HG02588 (cell line): Measurements from ENCODE around the gene EIF4E1B.

Experiments
- ATAC-seq: cut with Tn5 transposase; IDR thresholded peaks from one replicate; pipeline ENCODE4 v1.9.1; 2021; ENCODE audit warnings: mild to moderate bottlenecking, moderate library complexity; ENCODE audit not compliant: unreplicated experiment

Gene EIF4E1B

GRCh38 chr5:176679365-176680225 is 49.1 kb downstream of the EIF4E1B start:
- ATAC-seq, result no peak

GRCh38 chr5:176680226-176680563 is 49.7 kb downstream of the EIF4E1B start:
- ATAC-seq, result no peak

- ATAC-seq, result no peak
Observed at GRCh38 chr5:176682016-176682531, 51.6 kb downstream of the EIF4E1B start.

GRCh38 chr5:176685010-176685409 is 54.5 kb downstream of the EIF4E1B start:
- ATAC-seq, result no peak

GRCh38 chr5:176687247-176687646 is 56.8 kb downstream of the EIF4E1B start:
- ATAC-seq, result no peak

DNA sequence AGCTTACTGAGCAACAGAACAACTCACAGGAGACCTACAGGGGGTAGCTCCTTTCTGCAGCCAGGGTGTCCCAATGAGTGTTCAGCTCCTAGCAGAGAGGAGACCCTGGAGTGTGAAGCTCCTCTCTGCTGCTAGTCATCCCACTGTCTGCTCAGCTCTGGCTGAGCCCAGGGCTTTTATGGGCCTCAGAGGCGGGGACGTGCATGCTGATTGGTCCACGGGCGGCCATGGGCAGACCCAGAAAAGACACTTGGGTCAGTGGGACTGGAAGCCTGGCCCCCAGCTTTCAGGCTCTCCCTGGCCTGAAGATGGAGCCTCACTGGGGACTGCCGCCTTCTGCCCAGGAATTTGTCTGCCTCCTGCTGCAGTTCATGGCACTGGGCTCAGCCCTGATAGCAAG is 57.4 kb downstream of the EIF4E1B start:
- ATAC-seq, result no peak

GRCh38 chr5:176690911-176691310 is 60.4 kb downstream of the EIF4E1B start:
- ATAC-seq, result no peak

GRCh38 chr5:176691524-176691923 is 61.0 kb downstream of the EIF4E1B start:
- ATAC-seq, result no peak

DNA sequence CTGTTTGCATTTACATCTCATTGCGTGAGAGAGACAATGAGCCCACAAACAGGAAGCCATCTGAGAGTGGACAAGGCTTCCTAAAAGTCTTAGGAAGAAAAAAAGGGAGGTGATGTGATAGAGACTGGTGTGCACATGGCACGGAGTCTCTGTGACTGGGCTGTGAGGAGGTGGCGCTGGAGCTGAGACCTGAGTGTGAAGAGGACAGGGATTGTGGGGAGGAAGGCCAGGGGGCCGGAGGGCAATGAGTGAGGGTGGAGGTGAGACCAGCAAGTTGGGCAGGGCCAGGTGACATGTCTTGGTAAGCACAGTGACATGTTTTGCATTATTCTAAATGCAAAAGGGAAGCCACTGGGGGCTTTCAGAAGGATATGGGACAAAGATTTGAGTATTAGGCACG is 61.9 kb downstream of the EIF4E1B start:
- no peak for ATAC-seq

DNA sequence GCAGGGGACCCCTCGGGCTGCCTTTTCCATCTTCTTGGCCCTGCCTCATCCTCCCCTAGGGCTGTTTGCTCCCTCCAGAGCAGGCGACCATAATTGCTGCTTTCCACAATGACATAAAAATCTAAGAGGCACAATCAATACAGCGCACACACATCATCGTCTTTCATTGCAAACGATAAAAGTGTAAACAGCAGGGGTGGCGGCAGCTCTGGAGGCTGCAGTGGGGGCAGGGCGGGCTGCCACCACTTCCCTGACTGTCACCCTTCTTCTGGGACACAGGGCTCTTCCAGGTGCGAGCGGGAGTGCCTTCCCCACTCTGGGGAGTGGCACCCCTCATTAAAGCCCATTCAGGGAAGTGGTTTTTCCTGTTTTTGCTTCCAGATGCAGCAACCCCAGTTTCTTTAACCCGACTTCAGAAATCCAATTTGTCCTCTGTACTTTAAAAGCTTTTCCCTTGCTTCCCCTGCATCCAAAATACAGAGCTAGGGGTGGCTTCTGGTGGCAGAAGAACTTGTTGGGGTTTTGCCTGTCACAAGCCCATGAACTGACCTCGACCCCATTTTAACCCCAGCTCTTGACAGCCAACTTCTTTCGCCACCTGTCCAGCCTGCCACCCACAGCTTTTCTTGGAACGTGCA is 62.5 kb downstream of the EIF4E1B start:
- ATAC-seq, result no peak

GRCh38 chr5:176693477-176693851 is 63.0 kb downstream of the EIF4E1B start:
- ATAC-seq, result no peak

GRCh38 chr5:176694146-176694545 is 63.7 kb downstream of the EIF4E1B start:
- ATAC-seq, result no peak

GRCh38 chr5:176694631-176695030 is 64.2 kb downstream of the EIF4E1B start:
- no peak for ATAC-seq

DNA sequence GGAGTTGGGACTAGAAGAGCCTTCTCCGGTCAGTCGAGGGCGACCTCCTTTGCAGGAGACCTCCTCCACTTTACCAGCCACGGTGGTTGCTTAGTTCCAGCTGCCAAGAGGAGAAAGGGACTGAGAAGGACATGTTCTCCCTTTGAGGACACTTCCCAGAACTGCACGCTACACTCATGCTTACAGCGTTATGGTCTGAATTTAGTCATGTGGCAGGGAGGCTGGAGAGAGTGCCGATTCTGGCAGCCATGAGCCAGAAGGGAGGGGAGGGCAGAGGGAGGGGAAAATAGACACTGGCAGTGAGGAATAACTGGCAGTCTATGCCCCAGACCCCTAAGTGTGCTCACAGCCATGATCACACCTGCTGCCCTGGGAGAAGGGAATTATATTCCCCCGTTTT is 64.6 kb downstream of the EIF4E1B start:
- no peak for ATAC-seq
